Type B pancreatic cell (in vitro differentiated cells): Measurements from ENCODE around the gene RAB40C. TPM values are rescaled to one million over a fixed set of nuclear protein-coding genes. Genes with fewer than 3 reads are reported as not detected.

Experiments used
- DNase-seq: peaks from one replicate; pipeline ENCODE4 v3.0.0; 2021; ENCODE audit warnings: mixed read lengths; ENCODE audit not compliant: unreplicated experiment; ENCODE audit errors: extremely low spot score
- H3K27ac Mint-ChIP-seq: 2 replicates; pipeline ENCODE4 v1.8.0; 2021; ENCODE audit warnings: mild to moderate bottlenecking, mixed read lengths
- H3K27me3 Mint-ChIP-seq: 2 replicates; pipeline ENCODE4 v1.8.0; 2021; ENCODE audit warnings: mixed read lengths
- H3K36me3 Mint-ChIP-seq: 2 replicates; pipeline ENCODE4 v1.8.0; 2021; ENCODE audit warnings: mixed read lengths
- H3K4me1 Mint-ChIP-seq: one replicate; pipeline ENCODE4 v1.8.0; 2021; ENCODE audit warnings: mixed read lengths; ENCODE audit not compliant: unreplicated experiment
- H3K4me3 Mint-ChIP-seq: 2 replicates; pipeline ENCODE4 v1.8.0; 2021; ENCODE audit warnings: mild to moderate bottlenecking, mixed read lengths
- H3K9me3 Mint-ChIP-seq: 2 replicates; pipeline ENCODE4 v1.8.0; 2021; ENCODE audit warnings: mixed read lengths
- CTCF ChIP-seq: fragments of 200-600 bp; sonication (generic); conservative IDR thresholded peaks from 2 replicates; pipeline ENCODE4 v1.5.0; 2021; ENCODE audit warnings: antibody characterized with exemption, mild to moderate bottlenecking
- total RNA-seq: library from RNA; stranded (reverse); gene quantifications from 2 replicates; pipeline ENCODE4 v1.2.1, GENCODE V29; 2021; ENCODE audit warnings: low replicate concordance

RAB40C gene
- total RNA-seq, 1 donor from 2014 or later = 26.5 TPM

- Mint-ChIP-seq H3K4me1 (peaks cover 16% of the 10 kb centered on the region), H3K27ac (no peak overlapping the region), H3K4me3 (no peak overlapping the region), H3K9me3 (no peaks in the 10 kb centered on the region), H3K36me3 (no peaks in the 10 kb centered on the region), H3K27me3 (no peaks in the 10 kb centered on the region)
- DNase-seq = no peak
- no peak for TF ChIP-seq CTCF
Measured at GRCh38 chr16:622920-623280, 33.0 kb downstream of the RAB40C start.

- no peak for TF ChIP-seq CTCF
- Mint-ChIP-seq H3K4me3 (no peak overlapping the region), H3K27ac (peak overlapping the region; percentile 39), H3K36me3 (no peaks in the 10 kb centered on the region), H3K9me3 (no peaks in the 10 kb centered on the region), H3K27me3 (no peaks in the 10 kb centered on the region), H3K4me1 (peaks cover 21% of the 10 kb centered on the region)
- no peak for DNase-seq
Measured at GRCh38 chr16:624526-625070, 34.7 kb downstream of the RAB40C start.

- no peak for TF ChIP-seq CTCF
- DNase-seq = no peak
- no peak overlapping the region for H3K4me3 Mint-ChIP-seq
- no peaks in the 10 kb centered on the region for H3K36me3 Mint-ChIP-seq
- no peaks in the 10 kb centered on the region for H3K9me3 Mint-ChIP-seq
- H3K27me3 Mint-ChIP-seq = no peaks in the 10 kb centered on the region
- no peak overlapping the region for H3K27ac Mint-ChIP-seq
- H3K4me1 Mint-ChIP-seq = peaks cover 21% of the 10 kb centered on the region
Measured at GRCh38 chr16:625117-625976, 35.5 kb downstream of the RAB40C start.

- no peak for DNase-seq
- Mint-ChIP-seq H3K36me3 (no peaks in the 10 kb centered on the region), H3K27me3 (no peaks in the 10 kb centered on the region), H3K9me3 (no peaks in the 10 kb centered on the region), H3K4me3 (no peak overlapping the region), H3K4me1 (peaks cover 21% of the 10 kb centered on the region), H3K27ac (no peak overlapping the region)
- no peak for TF ChIP-seq CTCF
Measured at GRCh38 chr16:625977-626765, 36.3 kb downstream of the RAB40C start.

- H3K27ac Mint-ChIP-seq = no peak overlapping the region
- no peak overlapping the region for H3K4me3 Mint-ChIP-seq
- no peaks in the 10 kb centered on the region for H3K27me3 Mint-ChIP-seq
- no peaks in the 10 kb centered on the region for H3K9me3 Mint-ChIP-seq
- H3K4me1 Mint-ChIP-seq = peaks cover 16% of the 10 kb centered on the region
- TF ChIP-seq CTCF = no peak
- no peaks in the 10 kb centered on the region for H3K36me3 Mint-ChIP-seq
- no peak for DNase-seq
Measured at GRCh38 chr16:626787-627453, 37.1 kb downstream of the RAB40C start.
